ENCODE measurements around the gene TMEM18. TPM values are rescaled to one million over a fixed set of nuclear protein-coding genes. Genes with fewer than 3 reads are reported as not detected.
"Not testable (repeated sequence)": the region's sequence is repeated elsewhere in the genome, so short reads cannot be mapped to it uniquely, and the experiment has no call there.

The TMEM18 gene
- total RNA-seq, 4 donors from 2014 or later: 11.0 to 31.0 (median 14.5) TPM

DNA sequence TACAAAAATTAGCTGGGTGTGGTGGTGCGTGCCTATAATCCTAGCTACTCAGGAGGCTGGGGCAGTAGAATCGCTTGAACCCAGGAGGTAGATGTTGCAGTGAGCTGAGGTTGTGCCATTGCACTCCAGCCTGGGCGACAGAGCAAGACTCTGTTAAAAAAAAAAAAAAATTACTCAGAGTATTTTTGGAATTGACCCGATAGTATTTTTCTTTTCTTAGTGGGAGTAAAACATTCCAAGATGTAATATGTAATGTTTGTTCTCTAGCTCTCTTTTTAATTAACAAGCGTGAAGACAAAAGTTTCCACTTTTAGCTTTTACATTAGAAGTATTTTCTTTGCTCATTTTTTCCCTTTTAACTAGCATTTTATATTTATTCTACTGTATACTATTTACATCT lies 12.0 kb upstream of the TMEM18 start:
- H3K36me3 ChIP-seq: no peaks in the 10 kb centered on the region
- no peaks in the 10 kb centered on the region for H3K4me1 ChIP-seq
- no peak overlapping the region for H3K27ac ChIP-seq
- no peak for DNase-seq
- H3K27me3 ChIP-seq: no peaks in the 10 kb centered on the region
- in situ Hi-C loops (cut with MboI; ENCODE audit: low pct_ligation_motif_present in 1 of 4, low pct_unique_long_range_greater_than_20kb in 1 of 4, low sequenced_read_pairs in 3 of 4): no loop called here
- TF ChIP-seq POLR2A (IDR thresholded peaks at IDR 0.05): no peak
- TF ChIP-seq, protein P1, sequence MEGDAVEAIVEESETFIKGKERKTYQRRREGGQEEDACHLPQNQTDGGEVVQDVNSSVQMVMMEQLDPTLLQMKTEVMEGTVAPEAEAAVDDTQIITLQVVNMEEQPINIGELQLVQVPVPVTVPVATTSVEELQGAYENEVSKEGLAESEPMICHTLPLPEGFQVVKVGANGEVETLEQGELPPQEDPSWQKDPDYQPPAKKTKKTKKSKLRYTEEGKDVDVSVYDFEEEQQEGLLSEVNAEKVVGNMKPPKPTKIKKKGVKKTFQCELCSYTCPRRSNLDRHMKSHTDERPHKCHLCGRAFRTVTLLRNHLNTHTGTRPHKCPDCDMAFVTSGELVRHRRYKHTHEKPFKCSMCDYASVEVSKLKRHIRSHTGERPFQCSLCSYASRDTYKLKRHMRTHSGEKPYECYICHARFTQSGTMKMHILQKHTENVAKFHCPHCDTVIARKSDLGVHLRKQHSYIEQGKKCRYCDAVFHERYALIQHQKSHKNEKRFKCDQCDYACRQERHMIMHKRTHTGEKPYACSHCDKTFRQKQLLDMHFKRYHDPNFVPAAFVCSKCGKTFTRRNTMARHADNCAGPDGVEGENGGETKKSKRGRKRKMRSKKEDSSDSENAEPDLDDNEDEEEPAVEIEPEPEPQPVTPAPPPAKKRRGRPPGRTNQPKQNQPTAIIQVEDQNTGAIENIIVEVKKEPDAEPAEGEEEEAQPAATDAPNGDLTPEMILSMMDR (IDR thresholded peaks at IDR 0.05): no peak
- TF ChIP-seq EP300 (IDR thresholded peaks at IDR 0.05; ENCODE audit: low read depth): no peak
- TF ChIP-seq POLR2AphosphoS5 (IDR thresholded peaks at IDR 0.05): no peak
- intact Hi-C loops (cut with DNase I; ENCODE audit: low total_unique reads): no loop called here
- no peak overlapping the region for H3K4me3 ChIP-seq
- WGBS, 2 donors (ENCODE audit: low coverage in 1 of 2): 68 to 69% methylated on average over 5 of the region's 5 CpGs
- peaks cover 0 to 4% of the 10 kb centered on the region in 2 donors for H3K9me3 ChIP-seq

DNA sequence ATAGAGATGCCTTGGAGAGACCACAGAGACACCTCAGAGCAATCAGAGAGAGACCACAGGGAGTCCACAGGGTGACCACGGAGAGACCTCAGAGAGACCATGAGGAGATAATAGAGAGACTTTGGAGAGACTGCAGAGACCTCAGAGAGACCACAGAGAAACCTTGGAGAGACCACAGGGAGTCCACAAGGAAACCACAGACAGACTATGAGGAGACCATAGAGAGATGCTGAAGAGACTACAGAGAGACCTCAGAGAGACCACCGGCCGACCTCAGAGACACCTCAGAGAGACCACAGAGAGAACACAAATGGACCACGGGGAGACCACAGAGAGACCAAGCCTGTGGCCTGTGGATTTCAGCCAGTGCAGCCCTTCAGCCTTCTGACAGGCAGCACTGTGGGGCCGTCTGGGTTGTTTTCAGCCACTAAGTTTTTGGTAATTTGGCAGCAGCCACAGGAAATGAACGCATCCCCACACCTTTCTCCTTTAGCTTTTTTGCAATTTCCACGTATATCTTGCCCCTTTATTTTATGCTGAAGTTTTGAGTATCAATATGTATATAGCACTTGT lies 11.4 kb upstream of the TMEM18 start:
- H3K4me3 ChIP-seq: no peak overlapping the region
- intact Hi-C loops (cut with DNase I; ENCODE audit: low total_unique reads): no loop called here
- H3K9me3 ChIP-seq: peaks cover 0 to 4% of the 10 kb centered on the region in 2 donors
- DNase-seq: no peak
- H3K27ac ChIP-seq: no peak overlapping the region
- no peaks in the 10 kb centered on the region for H3K4me1 ChIP-seq
- TF ChIP-seq POLR2A (IDR thresholded peaks at IDR 0.05): no peak
- TF ChIP-seq, protein P1 (IDR thresholded peaks at IDR 0.05): no peak
- no peak for TF ChIP-seq EP300 (IDR thresholded peaks at IDR 0.05; ENCODE audit: low read depth)
- no peaks in the 10 kb centered on the region for H3K27me3 ChIP-seq
- H3K36me3 ChIP-seq: no peaks in the 10 kb centered on the region
- 73 to 74% methylated on average over 4 to 7 of the region's 7 CpGs for WGBS, 2 donors (ENCODE audit: low coverage in 1 of 2)
- in situ Hi-C loops (cut with MboI; ENCODE audit: low pct_ligation_motif_present in 1 of 4, low pct_unique_long_range_greater_than_20kb in 1 of 4, low sequenced_read_pairs in 3 of 4): no loop called here

DNA sequence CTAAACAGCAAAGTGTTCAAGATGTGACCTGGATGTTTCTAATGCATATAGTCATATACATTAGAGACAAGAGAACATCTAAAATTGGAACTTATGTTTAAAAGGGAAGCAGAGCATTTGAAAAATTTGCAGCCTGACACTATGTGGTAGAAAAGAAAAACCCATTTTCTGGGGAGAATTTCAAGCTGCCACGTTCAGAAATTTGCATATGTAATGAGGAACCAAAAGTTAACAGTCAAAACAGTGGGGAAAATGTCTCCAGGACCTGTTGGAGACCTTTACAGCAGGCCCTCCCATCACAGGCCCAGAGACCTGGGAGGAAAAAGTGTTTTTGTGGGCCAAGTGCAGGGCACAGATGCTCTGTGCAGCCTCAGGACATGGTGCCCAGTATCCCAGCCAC lies 8.2 kb upstream of the TMEM18 start:
- 33% methylated on average over 1 of the region's 1 CpG; no CpG with 5 or more reads in 1 of the 2 donors for WGBS, 2 donors (ENCODE audit: low coverage in 1 of 2)
- TF ChIP-seq EP300 (IDR thresholded peaks at IDR 0.05; ENCODE audit: low read depth) (no peak), POLR2AphosphoS5 (IDR thresholded peaks at IDR 0.05) (no peak), POLR2A (IDR thresholded peaks at IDR 0.05) (no peak)
- TF ChIP-seq, protein P1 (IDR thresholded peaks at IDR 0.05): no peak
- no peaks in the 10 kb centered on the region for H3K27me3 ChIP-seq
- H3K36me3 ChIP-seq: no peaks in the 10 kb centered on the region
- H3K27ac ChIP-seq: no peak overlapping the region
- H3K4me3 ChIP-seq: no peak overlapping the region
- H3K4me1 ChIP-seq: no peaks in the 10 kb centered on the region
- intact Hi-C loops (cut with DNase I; ENCODE audit: low total_unique reads) (no loop called here), in situ Hi-C loops (cut with MboI; ENCODE audit: low pct_ligation_motif_present in 1 of 4, low pct_unique_long_range_greater_than_20kb in 1 of 4, low sequenced_read_pairs in 3 of 4) (no loop called here)
- no peak for DNase-seq
- H3K9me3 ChIP-seq: peaks cover 0 to 4% of the 10 kb centered on the region in 2 donors

DNA sequence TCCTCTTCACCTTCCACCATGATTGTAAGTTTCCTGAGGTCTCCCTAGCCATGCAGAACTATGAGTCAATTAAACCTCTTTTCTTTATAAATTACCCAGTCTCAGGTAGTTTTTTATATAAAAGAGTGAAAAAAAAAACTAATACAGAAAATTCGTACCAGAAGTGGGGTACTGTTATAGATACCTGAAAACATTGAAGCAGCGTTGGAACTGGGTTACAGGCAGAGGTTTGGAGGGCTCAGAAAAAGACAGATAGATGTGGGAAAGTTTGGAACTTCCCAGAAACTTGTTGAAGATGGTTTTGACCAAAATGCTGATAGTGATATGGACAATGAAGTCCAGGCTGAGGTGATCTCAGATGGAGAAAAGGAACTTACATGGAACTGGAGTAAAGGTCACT lies 7.7 kb upstream of the TMEM18 start:
- in situ Hi-C loops (cut with MboI; ENCODE audit: low pct_ligation_motif_present in 1 of 4, low pct_unique_long_range_greater_than_20kb in 1 of 4, low sequenced_read_pairs in 3 of 4): not testable (repeated sequence)

GRCh38 chr2:682226-682625 lies 5.0 kb upstream of the TMEM18 start:
- Histone ChIP-seq H3K4me1 (peaks cover 0 to 8% (median 3%) of the 10 kb centered on the region in 4 donors), H3K9me3 (peaks cover 0 to 4% of the 10 kb centered on the region in 2 donors), H3K27ac (no peak overlapping the region), H3K36me3 (no peaks in the 10 kb centered on the region), H3K4me3 (no peak overlapping the region), H3K27me3 (no peaks in the 10 kb centered on the region)
- in situ Hi-C loops (cut with MboI; ENCODE audit: low pct_ligation_motif_present in 1 of 4, low pct_unique_long_range_greater_than_20kb in 1 of 4, low sequenced_read_pairs in 3 of 4): no loop called here
- intact Hi-C loops (cut with DNase I; ENCODE audit: low total_unique reads): no loop called here
- no peak for DNase-seq
- no peak for TF ChIP-seq EP300 (IDR thresholded peaks at IDR 0.05; ENCODE audit: low read depth)

More for the DNA sequence above, 7.7 kb upstream of the TMEM18 start:
- DNase-seq; H3K4me3 ChIP-seq; H3K4me1 ChIP-seq; H3K27ac ChIP-seq; H3K27me3 ChIP-seq; intact Hi-C loops (cut with DNase I; ENCODE audit: low total_unique reads); H3K9me3 ChIP-seq; H3K36me3 ChIP-seq: not testable (repeated sequence)
- WGBS, 2 donors (ENCODE audit: low coverage in 1 of 2): 84 to 100% methylated on average over 1 to 2 of the region's 2 CpGs

All from transverse colon (tissue), 4 donors.